ELR (cell line): ENCODE results near the gene AVL9.
"Not testable (repeated sequence)": the region's sequence is repeated elsewhere in the genome, so short reads cannot be mapped to it uniquely, and the experiment has no call there.

ENCODE experiments used
- DNase-seq: peaks from one replicate; pipeline ENCODE4 v3.0.0-alpha.2; 2015; ENCODE audit warnings: low read depth

AVL9 gene

GRCh38 chr7:32495298-32496051, at the start of gene AVL9:
Gene AVL9 (plus strand): TSS chr7:32495489. CDS start chr7:32495710, 221 bp downstream.
- DNase-seq = peak; percentile 97

GRCh38 chr7:32447218-32447617, 48.1 kb upstream of the AVL9 start:
- no peak for DNase-seq

- DNase-seq = no peak
Measured at GRCh38 chr7:32453341-32454011, 41.8 kb upstream of the AVL9 start.

- DNase-seq = no peak
Measured at GRCh38 chr7:32458025-32458424, 37.3 kb upstream of the AVL9 start.

GRCh38 chr7:32459788-32460187, 35.5 kb upstream of the AVL9 start:
- no peak for DNase-seq

- no peak for DNase-seq
Measured at GRCh38 chr7:32461484-32461883, 33.8 kb upstream of the AVL9 start.

GRCh38 chr7:32462451-32462850, 32.8 kb upstream of the AVL9 start:
- DNase-seq = no peak

GRCh38 chr7:32462977-32463376, 32.3 kb upstream of the AVL9 start:
- DNase-seq = no peak

- DNase-seq = not testable (repeated sequence)
Measured at GRCh38 chr7:32464641-32465416, 30.5 kb upstream of the AVL9 start.

- DNase-seq = not testable (repeated sequence)
Measured at GRCh38 chr7:32470004-32470403, 25.3 kb upstream of the AVL9 start.

GRCh38 chr7:32470871-32471270, 24.4 kb upstream of the AVL9 start:
- no peak for DNase-seq

- no peak for DNase-seq
Measured at GRCh38 chr7:32472015-32472414, 23.3 kb upstream of the AVL9 start.

GRCh38 chr7:32474008-32474407, 21.3 kb upstream of the AVL9 start:
- DNase-seq = no peak

- DNase-seq = peak; percentile 49
Measured at GRCh38 chr7:32476816-32477648, 18.3 kb upstream of the AVL9 start.

- DNase-seq = peak; percentile 41
Measured at GRCh38 chr7:32477649-32477980, 17.7 kb upstream of the AVL9 start.

- peak; percentile 74 for DNase-seq
Measured at GRCh38 chr7:32479574-32480200, 15.6 kb upstream of the AVL9 start.

- DNase-seq = no peak
Measured at GRCh38 chr7:32481176-32481575, 14.1 kb upstream of the AVL9 start.

- no peak for DNase-seq
Measured at GRCh38 chr7:32481921-32482320, 13.4 kb upstream of the AVL9 start.

GRCh38 chr7:32489788-32490126, 5.5 kb upstream of the AVL9 start:
- DNase-seq = no peak

- peak; percentile 98 for DNase-seq
Measured at GRCh38 chr7:32490127-32490796, 5.0 kb upstream of the AVL9 start, which contains the start of gene LSM5. Gene LSM5 (minus strand): TSS chr7:32490380. CDS start chr7:32490365, 15 bp downstream.

GRCh38 chr7:32494946-32495297, 367 bp upstream of the AVL9 start:
- no peak for DNase-seq
